ENCODE data around the gene SEMA3F. TPM values are rescaled to one million over a fixed set of nuclear protein-coding genes. Genes with fewer than 3 reads are reported as not detected.

The SEMA3F gene
- total RNA-seq, 2 experiments from 2014 or later = 0.34 to 0.43 TPM

- no peak overlapping the region for H3K27ac Mint-ChIP-seq
- H3K4me3 Mint-ChIP-seq = no peak overlapping the region
- H3K36me3 Mint-ChIP-seq (ENCODE audit: low read depth) = no peaks in the 10 kb centered on the region
- ChIA-PET CTCF (interaction anchor here (1.4 to 14.8 kb wide), 6 partner anchors 12 to 43 kb away, joined by 4 to 239 read pairs (median 51); partner anchors contain the start of gene GNAT1), POLR2A (interaction anchor here (0.6 to 1.9 kb wide), 4 partner anchors 12 to 513 kb away, joined by 3 to 6 read pairs (median 4); partner anchors contain the start of gene LSMEM2)
- H3K27me3 Mint-ChIP-seq = no peaks in the 10 kb centered on the region
- ATAC-seq = no peak
- peaks cover 19% of the 10 kb centered on the region for H3K4me1 Mint-ChIP-seq (ENCODE audit: low read depth)
- no peaks in the 10 kb centered on the region for H3K9me3 Mint-ChIP-seq
- no peak for DNase-seq
- intact Hi-C loops (cut with micrococcal nuclease) = no loop called here
- TF ChIP-seq, protein P1, sequence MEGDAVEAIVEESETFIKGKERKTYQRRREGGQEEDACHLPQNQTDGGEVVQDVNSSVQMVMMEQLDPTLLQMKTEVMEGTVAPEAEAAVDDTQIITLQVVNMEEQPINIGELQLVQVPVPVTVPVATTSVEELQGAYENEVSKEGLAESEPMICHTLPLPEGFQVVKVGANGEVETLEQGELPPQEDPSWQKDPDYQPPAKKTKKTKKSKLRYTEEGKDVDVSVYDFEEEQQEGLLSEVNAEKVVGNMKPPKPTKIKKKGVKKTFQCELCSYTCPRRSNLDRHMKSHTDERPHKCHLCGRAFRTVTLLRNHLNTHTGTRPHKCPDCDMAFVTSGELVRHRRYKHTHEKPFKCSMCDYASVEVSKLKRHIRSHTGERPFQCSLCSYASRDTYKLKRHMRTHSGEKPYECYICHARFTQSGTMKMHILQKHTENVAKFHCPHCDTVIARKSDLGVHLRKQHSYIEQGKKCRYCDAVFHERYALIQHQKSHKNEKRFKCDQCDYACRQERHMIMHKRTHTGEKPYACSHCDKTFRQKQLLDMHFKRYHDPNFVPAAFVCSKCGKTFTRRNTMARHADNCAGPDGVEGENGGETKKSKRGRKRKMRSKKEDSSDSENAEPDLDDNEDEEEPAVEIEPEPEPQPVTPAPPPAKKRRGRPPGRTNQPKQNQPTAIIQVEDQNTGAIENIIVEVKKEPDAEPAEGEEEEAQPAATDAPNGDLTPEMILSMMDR (IDR thresholded peaks at IDR 0.05) = no peak
These were observed 76.5 kb downstream of the SEMA3F start for GRCh38 chr3:50231581-50231980.

GRCh38 chr3:50232303-50232702 lies 77.2 kb downstream of the SEMA3F start:
- Mint-ChIP-seq H3K27ac (no peak overlapping the region), H3K4me1 (ENCODE audit: low read depth) (peaks cover 15% of the 10 kb centered on the region), H3K4me3 (no peak overlapping the region), H3K36me3 (ENCODE audit: low read depth) (peaks cover 5% of the 10 kb centered on the region), H3K9me3 (no peaks in the 10 kb centered on the region), H3K27me3 (no peaks in the 10 kb centered on the region)
- ATAC-seq = no peak
- TF ChIP-seq, protein P1 (IDR thresholded peaks at IDR 0.05) = no peak
- intact Hi-C loops (cut with micrococcal nuclease) = no loop called here
- CTCF ChIA-PET = interaction anchor here (0.9 to 14.8 kb wide), 3 partner anchors 11 to 39 kb away, joined by 3 to 239 read pairs (median 204); partner anchors contain the start of gene GNAT1
- POLR2A ChIA-PET = no interaction called here
- no peak for DNase-seq

DNA sequence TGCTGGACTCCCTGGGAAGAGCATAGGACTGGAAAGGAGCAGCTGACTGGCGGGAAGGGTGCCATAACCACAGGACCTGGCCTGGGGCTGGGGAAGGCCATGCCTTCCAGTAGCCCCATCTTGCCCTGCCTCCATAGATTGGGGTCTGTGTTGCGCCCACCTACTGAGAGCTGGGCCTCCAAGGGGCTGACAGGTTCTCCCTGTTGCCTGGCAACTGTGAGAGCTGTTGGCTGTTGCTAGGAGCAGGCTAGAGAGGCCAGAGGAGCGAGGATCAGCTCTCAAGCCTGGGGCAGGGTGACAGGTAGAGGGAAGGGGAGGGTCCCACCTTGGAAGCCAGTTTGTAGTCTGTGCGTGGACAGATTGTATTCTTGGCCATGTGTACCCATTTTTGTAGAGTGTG lies 78.1 kb downstream of the SEMA3F start:
- H3K27ac Mint-ChIP-seq = no peak overlapping the region
- intact Hi-C loops (cut with micrococcal nuclease) = no loop called here
- DNase-seq (no peak), ATAC-seq (no peak)
- TF ChIP-seq, protein P1 (IDR thresholded peaks at IDR 0.05) = no peak
- peaks cover 13% of the 10 kb centered on the region for H3K4me1 Mint-ChIP-seq (ENCODE audit: low read depth)
- CTCF ChIA-PET = interaction anchor here (0.9 to 14.8 kb wide), 5 partner anchors 10 to 42 kb away, joined by 3 to 239 read pairs (median 3); partner anchors contain the start of gene GNAT1
- POLR2A ChIA-PET = interaction anchor here (0.7 to 1.3 kb wide), 3 partner anchors 13 to 310 kb away, joined by 3 to 4 read pairs (median 3); no protein-coding TSS in a partner anchor
- peaks cover 12% of the 10 kb centered on the region for H3K36me3 Mint-ChIP-seq (ENCODE audit: low read depth)
- H3K27me3 Mint-ChIP-seq = no peaks in the 10 kb centered on the region
- H3K4me3 Mint-ChIP-seq = no peak overlapping the region
- no peaks in the 10 kb centered on the region for H3K9me3 Mint-ChIP-seq

DNA sequence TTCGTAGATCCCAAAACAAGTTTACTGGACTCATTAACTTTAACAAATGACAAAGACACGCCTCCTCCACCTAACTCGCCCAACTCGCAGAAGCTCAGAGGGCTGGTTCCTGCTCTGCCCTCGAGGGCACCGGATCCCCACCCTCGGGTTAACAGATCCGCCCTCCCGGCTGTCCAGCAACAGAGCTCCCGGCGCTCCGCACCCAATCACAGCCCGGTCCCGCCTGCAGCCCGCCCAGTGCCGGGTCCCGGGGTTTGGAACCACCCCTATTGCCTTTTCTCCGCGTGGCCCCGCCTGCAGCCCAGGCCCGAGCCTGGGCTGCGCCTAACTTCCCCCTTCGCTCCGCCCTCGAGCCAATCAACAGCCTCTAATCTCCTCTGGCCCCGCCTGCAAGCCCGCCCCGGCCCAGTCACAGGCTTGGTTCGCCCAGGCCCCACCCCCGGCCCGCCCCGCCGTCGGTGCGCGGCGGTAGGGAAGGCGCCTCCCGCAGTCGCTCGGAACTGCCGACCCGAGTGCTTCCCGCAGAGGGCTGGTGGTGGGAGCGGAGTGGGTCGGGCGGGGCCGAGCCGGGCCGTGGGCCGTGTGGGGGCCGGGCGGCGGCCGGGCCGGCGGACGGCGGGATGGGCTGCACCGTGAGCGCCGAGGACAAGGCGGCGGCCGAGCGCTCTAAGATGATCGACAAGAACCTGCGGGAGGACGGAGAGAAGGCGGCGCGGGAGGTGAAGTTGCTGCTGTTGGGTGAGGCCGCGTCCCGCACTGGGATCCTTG lies 80.8 kb downstream of the SEMA3F start, which contains the start of gene GNAI2:
Gene GNAI2, plus strand, starts transcription at position 489 of the 768 bp plus-strand sequence. Its CDS starts 132 bp downstream, at position 621.
- intact Hi-C loops (cut with micrococcal nuclease) = no loop called here

More for the DNA sequence above, 80.8 kb downstream of the SEMA3F start, which contains the start of gene GNAI2:
- peak; percentile 91 for ATAC-seq
- H3K4me1 Mint-ChIP-seq (ENCODE audit: low read depth) = peaks cover 31% of the 10 kb centered on the region
- peak; percentile 99 for DNase-seq
- H3K36me3 Mint-ChIP-seq (ENCODE audit: low read depth) = peaks cover 18% of the 10 kb centered on the region
- no peaks in the 10 kb centered on the region for H3K27me3 Mint-ChIP-seq
- TF ChIP-seq, protein P1 (IDR thresholded peaks at IDR 0.05) = no peak
- H3K9me3 Mint-ChIP-seq = no peaks in the 10 kb centered on the region
- ChIA-PET POLR2A (interaction anchor here (1.2 to 4.2 kb wide), 7 partner anchors 9 to 100 kb away, joined by 3 to 29 read pairs (median 3); partner anchors contain the start of genes HYAL3 and NAA80), CTCF (interaction anchor here (0.6 to 14.8 kb wide), 15 partner anchors 8 to 142 kb away, joined by 3 to 239 read pairs (median 4); partner anchors contain the start of gene IFRD2)
- peak within 1 kb of the TSS; percentile 95 for H3K27ac Mint-ChIP-seq
- peak within 1 kb of the TSS; percentile 91 for H3K4me3 Mint-ChIP-seq

All from activated CD8-positive, alpha-beta T cell treated with anti-CD3 and anti-CD28 coated beads for 36 hours (primary cell).